SH-SY5Y (cell line): ENCODE data around the gene CCND3.

Experiments
- GATA2 ChIP-seq: IDR thresholded peaks from 2 replicates; pipeline ENCODE4 v1.6.1; 2011; ENCODE audit warnings: mild to moderate bottlenecking, low read depth, low read length
- GATA3 ChIP-seq: IDR thresholded peaks from 2 replicates; pipeline ENCODE4 v1.6.1; 2011; ENCODE audit warnings: low read depth, mild to moderate bottlenecking, low read length, moderate library complexity

Gene CCND3

GRCh38 chr6:41885930-41886329 lies 55.7 kb downstream of the CCND3 start:
- TF ChIP-seq GATA3 = no peak
- TF ChIP-seq GATA2 = no peak

- no peak for TF ChIP-seq GATA2
- TF ChIP-seq GATA3 = no peak
These were observed 56.7 kb downstream of the CCND3 start for GRCh38 chr6:41884957-41885356.
